ENCODE data around the gene LYPD6.

The LYPD6 gene

DNA sequence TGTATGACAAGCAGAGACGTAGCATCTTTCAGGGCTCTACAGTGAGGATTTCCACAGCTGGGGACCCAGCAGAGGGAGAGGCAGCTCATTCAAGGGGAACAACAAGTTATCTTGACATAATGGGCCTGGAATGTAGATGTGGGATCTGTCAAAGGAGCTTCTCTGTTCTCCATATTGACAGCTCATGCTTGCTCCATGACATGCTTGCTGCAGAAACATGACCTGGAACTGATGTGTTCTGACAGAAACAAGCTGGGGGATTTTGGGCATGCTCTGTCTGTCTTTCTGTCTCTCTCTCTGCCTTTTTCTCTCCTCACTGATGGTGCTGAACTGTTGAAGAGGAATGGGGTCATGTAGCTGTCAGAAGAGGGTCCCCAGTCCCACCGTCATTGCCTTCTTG, 177.6 kb downstream of the LYPD6 start:
- Histone ChIP-seq H3K27me3 (no peaks in the 10 kb centered on the region), H3K9me3 (no peaks in the 10 kb centered on the region), H3K4me1 (ENCODE audit: control insufficient read depth in 1 of 2, insufficient read depth in 1 of 2, low read depth in 1 of 2, low read length in 1 of 2) (no peaks in the 10 kb centered on the region), H3K36me3 (no peaks in the 10 kb centered on the region), H3K27ac (no peak overlapping the region), H3K4me3 (ENCODE audit: low read depth in 1 of 2, low read length in 1 of 2) (no peak overlapping the region)
- TF ChIP-seq, protein P1, sequence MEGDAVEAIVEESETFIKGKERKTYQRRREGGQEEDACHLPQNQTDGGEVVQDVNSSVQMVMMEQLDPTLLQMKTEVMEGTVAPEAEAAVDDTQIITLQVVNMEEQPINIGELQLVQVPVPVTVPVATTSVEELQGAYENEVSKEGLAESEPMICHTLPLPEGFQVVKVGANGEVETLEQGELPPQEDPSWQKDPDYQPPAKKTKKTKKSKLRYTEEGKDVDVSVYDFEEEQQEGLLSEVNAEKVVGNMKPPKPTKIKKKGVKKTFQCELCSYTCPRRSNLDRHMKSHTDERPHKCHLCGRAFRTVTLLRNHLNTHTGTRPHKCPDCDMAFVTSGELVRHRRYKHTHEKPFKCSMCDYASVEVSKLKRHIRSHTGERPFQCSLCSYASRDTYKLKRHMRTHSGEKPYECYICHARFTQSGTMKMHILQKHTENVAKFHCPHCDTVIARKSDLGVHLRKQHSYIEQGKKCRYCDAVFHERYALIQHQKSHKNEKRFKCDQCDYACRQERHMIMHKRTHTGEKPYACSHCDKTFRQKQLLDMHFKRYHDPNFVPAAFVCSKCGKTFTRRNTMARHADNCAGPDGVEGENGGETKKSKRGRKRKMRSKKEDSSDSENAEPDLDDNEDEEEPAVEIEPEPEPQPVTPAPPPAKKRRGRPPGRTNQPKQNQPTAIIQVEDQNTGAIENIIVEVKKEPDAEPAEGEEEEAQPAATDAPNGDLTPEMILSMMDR (IDR thresholded peaks at IDR 0.05), result no peak

DNA sequence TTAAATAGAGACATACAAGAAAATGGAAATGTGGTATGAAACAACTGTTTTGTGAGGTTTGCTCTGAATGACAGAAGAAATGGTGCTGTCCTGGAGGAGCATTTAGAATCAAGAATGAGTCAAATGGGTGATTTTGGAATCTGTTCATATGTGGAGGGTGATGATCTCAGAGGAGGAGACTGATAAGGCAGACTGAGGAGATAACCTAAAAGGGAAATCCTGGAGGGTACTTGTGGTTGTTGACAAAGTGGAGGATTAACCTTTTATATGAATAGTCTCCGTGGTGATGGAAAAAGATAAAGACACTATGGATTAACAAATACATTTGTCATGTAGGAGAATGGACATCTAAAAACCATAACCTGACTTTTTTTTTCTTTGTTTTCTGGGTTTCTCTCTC, 183.1 kb downstream of the LYPD6 start:
- TF ChIP-seq, protein P1 (IDR thresholded peaks at IDR 0.05), result no peak
- H3K9me3 ChIP-seq, result no peaks in the 10 kb centered on the region
- H3K27me3 ChIP-seq, result no peaks in the 10 kb centered on the region
- no peak overlapping the region for H3K27ac ChIP-seq
- H3K4me3 ChIP-seq (ENCODE audit: low read depth in 1 of 2, low read length in 1 of 2), result no peak overlapping the region
- H3K4me1 ChIP-seq (ENCODE audit: control insufficient read depth in 1 of 2, insufficient read depth in 1 of 2, low read depth in 1 of 2, low read length in 1 of 2), result no peaks in the 10 kb centered on the region
- H3K36me3 ChIP-seq, result no peaks in the 10 kb centered on the region

Measured in neutrophil (primary cell).